Measurements from ENCODE around the gene ARHGAP10. TPM values are rescaled to one million over a fixed set of nuclear protein-coding genes. Genes with fewer than 3 reads are reported as not detected.

The ARHGAP10 gene
- total RNA-seq, 1 donor from 2014 or later = 30.5 TPM

DNA sequence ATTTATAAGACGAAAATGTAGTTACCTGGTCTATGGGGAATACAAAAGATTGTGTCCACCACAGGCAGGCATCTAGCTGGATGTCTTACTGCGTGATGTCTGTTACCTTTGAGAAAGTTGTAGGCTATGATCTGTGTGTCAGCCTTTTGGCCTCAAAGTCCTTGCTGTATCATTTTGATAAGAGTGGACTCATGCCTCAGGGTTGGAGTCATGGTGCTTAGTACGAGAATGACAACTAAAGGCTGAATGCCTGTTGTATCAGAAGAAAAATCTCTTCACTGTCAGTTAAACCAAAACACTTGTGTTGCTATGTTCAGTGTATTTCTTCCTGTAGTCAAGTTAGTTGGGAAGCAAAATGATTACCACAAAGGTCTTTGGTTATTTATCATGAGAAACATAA lies 226.2 kb downstream of the ARHGAP10 start:
- DNase-seq (ENCODE audit: low spot score in 2 of 2, unreplicated experiment in 2 of 2) = no peak
- H3K4me1 Mint-ChIP-seq = peaks cover 5% of the 10 kb centered on the region
- peaks cover 3% of the 10 kb centered on the region for H3K9me3 Mint-ChIP-seq
- TF ChIP-seq, protein P1, sequence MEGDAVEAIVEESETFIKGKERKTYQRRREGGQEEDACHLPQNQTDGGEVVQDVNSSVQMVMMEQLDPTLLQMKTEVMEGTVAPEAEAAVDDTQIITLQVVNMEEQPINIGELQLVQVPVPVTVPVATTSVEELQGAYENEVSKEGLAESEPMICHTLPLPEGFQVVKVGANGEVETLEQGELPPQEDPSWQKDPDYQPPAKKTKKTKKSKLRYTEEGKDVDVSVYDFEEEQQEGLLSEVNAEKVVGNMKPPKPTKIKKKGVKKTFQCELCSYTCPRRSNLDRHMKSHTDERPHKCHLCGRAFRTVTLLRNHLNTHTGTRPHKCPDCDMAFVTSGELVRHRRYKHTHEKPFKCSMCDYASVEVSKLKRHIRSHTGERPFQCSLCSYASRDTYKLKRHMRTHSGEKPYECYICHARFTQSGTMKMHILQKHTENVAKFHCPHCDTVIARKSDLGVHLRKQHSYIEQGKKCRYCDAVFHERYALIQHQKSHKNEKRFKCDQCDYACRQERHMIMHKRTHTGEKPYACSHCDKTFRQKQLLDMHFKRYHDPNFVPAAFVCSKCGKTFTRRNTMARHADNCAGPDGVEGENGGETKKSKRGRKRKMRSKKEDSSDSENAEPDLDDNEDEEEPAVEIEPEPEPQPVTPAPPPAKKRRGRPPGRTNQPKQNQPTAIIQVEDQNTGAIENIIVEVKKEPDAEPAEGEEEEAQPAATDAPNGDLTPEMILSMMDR (IDR thresholded peaks at IDR 0.05; ENCODE audit: unreplicated experiment) = no peak
- peaks cover 23% of the 10 kb centered on the region for H3K36me3 Mint-ChIP-seq
- H3K27me3 Mint-ChIP-seq (ENCODE audit: low read depth) = no peaks in the 10 kb centered on the region
- no peak overlapping the region for H3K4me3 Mint-ChIP-seq
- no peak overlapping the region for H3K27ac Mint-ChIP-seq

DNA sequence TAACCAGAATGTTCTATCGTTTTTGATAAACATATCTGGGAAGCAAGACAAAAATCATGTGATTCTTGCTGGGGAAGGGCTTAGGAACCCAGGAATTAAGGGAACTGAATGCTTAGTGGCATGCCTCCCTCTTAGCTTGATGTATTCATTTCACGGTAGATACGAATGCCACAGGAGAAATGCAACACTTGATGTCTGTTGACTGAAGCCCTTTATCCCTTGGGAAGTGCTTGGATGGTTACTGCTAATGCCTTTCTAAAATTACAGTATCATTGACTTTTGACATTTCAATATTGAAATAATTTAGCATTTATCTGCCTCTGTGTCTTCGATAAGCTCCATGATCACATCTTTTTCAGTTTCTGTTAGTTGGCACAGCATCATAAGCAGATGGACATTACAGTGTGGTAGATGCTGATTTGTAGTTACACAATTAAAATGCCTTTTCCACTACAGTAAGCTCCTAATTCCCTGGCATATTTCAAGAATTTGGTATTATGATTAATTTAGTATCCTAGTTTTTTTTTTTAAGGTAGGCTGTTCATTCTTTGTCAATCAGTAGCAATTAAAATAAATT lies 226.7 kb downstream of the ARHGAP10 start:
- no peak for DNase-seq (ENCODE audit: low spot score in 2 of 2, unreplicated experiment in 2 of 2)
- H3K27ac Mint-ChIP-seq = no peak overlapping the region
- H3K36me3 Mint-ChIP-seq = peaks cover 20% of the 10 kb centered on the region
- TF ChIP-seq, protein P1 (IDR thresholded peaks at IDR 0.05; ENCODE audit: unreplicated experiment) = no peak
- H3K9me3 Mint-ChIP-seq = no peaks in the 10 kb centered on the region
- no peak overlapping the region for H3K4me3 Mint-ChIP-seq
- H3K4me1 Mint-ChIP-seq = peaks cover 5% of the 10 kb centered on the region
- no peaks in the 10 kb centered on the region for H3K27me3 Mint-ChIP-seq (ENCODE audit: low read depth)

DNA sequence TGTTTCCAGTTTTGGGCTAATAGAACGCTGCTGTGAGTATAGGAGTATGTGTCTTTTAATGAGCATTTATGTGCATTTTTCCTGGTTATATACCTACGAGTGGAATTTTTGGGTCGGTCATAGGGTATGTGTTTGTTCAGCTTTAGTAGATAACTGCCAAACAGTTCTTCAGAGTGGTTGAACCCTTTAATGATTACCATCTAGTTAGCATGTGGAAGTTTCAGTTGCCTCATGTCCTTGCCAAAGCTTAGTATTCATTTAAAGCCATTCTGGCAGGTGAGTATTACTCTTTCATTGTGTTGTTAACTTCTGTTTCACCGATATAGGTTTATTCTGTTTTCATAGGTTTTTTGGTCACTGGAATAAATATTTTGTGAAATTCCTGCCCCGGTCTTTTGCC lies 229.1 kb downstream of the ARHGAP10 start:
- Mint-ChIP-seq H3K4me1 (peaks cover 13% of the 10 kb centered on the region), H3K36me3 (peaks cover 17% of the 10 kb centered on the region), H3K27ac (no peak overlapping the region), H3K9me3 (no peaks in the 10 kb centered on the region), H3K4me3 (no peak overlapping the region), H3K27me3 (ENCODE audit: low read depth) (no peaks in the 10 kb centered on the region)
- TF ChIP-seq, protein P1 (IDR thresholded peaks at IDR 0.05; ENCODE audit: unreplicated experiment) = no peak
- DNase-seq (ENCODE audit: low spot score in 2 of 2, unreplicated experiment in 2 of 2) = no peak

DNA sequence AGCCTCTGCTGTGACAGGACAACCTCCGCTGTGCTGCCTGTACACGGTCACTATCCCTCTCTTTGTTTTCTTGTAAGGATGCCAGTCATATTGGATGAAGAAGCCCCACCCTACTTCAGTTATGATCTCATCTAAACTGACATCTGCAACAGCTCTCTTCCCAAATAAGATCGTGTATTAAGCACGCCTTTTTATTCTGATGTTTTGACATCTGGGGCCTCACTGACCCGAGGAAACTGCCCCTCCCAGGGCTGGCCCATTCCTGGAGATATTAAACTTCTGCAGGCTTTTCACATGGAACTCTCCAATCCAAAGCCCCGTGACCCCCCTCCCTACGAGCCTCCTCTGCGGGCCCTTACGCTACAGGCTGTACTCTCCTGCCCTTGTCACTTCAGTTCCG lies 232.0 kb downstream of the ARHGAP10 start:
- Mint-ChIP-seq H3K4me1 (peaks cover 22% of the 10 kb centered on the region), H3K9me3 (no peaks in the 10 kb centered on the region), H3K27ac (no peak overlapping the region), H3K4me3 (no peak overlapping the region), H3K36me3 (peaks cover 10% of the 10 kb centered on the region), H3K27me3 (ENCODE audit: low read depth) (no peaks in the 10 kb centered on the region)
- no peak for DNase-seq (ENCODE audit: low spot score in 2 of 2, unreplicated experiment in 2 of 2)
- TF ChIP-seq, protein P1 (IDR thresholded peaks at IDR 0.05; ENCODE audit: unreplicated experiment) = no peak

DNA sequence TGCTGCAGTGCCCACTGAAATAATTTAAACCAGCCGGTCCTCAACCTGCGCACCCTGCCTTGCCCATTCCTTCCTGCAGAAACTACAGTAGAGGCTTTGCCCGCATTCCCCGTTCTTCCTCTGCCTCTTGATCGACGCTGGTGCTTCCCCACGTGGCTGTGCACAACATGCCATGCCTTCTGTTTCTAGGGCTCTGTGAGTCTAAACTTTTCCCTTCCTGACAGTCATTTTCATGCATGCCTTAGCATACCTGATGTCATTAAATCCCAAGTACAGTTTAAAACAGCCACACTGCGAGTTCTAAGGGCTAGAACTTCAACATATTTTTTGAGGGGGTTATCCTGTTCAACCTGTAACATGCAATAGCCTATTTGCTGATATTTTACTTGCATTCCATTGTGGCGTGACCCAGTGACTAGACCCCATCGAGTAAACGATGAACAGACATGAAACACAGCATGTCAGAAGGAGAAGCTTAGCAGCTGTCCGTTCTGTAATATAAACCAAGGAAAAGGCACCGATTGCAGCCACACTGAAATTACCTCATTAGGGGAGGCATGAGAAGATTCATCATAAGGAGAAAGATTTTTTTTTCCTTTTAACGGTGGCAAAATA lies 232.5 kb downstream of the ARHGAP10 start:
- H3K4me1 Mint-ChIP-seq = peaks cover 27% of the 10 kb centered on the region
- DNase-seq (ENCODE audit: low spot score in 2 of 2, unreplicated experiment in 2 of 2) = no peak
- no peaks in the 10 kb centered on the region for H3K27me3 Mint-ChIP-seq (ENCODE audit: low read depth)
- no peak overlapping the region for H3K27ac Mint-ChIP-seq
- no peak overlapping the region for H3K4me3 Mint-ChIP-seq
- H3K36me3 Mint-ChIP-seq = peaks cover 10% of the 10 kb centered on the region
- TF ChIP-seq, protein P1 (IDR thresholded peaks at IDR 0.05; ENCODE audit: unreplicated experiment) = no peak
- H3K9me3 Mint-ChIP-seq = no peaks in the 10 kb centered on the region
